HG02970 (cell line): ENCODE measurements around the gene NCK2.

Experiments used
- ATAC-seq: cut with Tn5 transposase; IDR thresholded peaks from one replicate; pipeline ENCODE4 v1.9.1; 2021; ENCODE audit warnings: mild to moderate bottlenecking, moderate library complexity, moderate number of reproducible peaks; ENCODE audit not compliant: unreplicated experiment, low FRiP score

The NCK2 gene

GRCh38 chr2:105734762-105735538 lies 9.8 kb upstream of the NCK2 start:
- no peak for ATAC-seq

DNA sequence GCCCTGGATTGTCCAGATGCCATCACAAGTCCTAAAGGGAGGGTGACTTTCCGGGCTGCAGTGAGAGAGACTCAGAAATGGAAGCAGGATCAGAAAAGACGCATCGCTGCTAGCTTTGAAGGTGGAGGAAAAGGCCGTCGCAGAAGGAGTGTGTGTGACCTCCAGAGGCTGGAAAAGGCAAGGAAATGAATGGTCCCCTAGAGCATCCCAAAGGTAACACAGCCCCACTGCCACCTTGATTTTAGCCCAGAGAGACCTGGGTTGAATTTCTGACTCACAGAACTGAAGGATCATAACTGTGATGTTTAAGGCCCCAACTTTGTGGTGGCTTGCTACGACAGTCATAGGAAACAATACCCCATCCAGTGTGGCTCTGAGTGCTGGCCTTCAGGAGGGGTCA lies 8.6 kb upstream of the NCK2 start:
- ATAC-seq, result no peak

DNA sequence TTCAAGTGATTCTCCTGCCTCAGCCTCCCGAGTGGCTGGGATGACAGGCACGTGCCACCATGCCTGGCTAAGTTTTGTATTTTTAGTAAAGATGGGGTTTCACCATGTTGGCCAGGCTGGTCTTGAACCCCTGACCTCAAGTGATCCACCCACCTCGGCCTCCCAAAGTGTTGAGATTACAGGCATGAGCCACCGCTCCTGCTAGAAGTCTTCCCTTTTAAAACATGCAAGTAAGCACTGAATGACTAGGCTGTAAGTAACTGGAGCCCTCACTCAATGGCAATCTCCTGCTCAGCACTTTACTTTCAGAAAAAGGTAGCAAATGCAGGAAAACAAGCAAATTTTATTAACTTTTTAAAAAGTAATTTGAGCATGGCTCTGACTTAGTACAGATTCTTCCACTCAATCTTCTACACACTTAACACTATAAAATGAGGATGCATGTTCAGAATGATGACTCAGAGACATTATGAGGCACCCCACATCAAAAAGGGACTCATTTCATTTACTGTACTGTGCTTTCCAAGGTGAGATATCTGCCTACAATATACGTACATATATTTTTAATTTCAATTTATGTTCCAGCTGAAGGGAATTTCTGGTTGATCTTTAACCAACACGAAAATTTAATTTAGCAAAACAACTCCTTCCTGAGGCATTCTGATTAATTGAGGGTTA lies 6.6 kb upstream of the NCK2 start:
- ATAC-seq, result no peak

GRCh38 chr2:105738658-105739241 lies 6.0 kb upstream of the NCK2 start:
- peak; percentile 50 for ATAC-seq

GRCh38 chr2:105739426-105739825 lies 5.3 kb upstream of the NCK2 start:
- no peak for ATAC-seq

DNA sequence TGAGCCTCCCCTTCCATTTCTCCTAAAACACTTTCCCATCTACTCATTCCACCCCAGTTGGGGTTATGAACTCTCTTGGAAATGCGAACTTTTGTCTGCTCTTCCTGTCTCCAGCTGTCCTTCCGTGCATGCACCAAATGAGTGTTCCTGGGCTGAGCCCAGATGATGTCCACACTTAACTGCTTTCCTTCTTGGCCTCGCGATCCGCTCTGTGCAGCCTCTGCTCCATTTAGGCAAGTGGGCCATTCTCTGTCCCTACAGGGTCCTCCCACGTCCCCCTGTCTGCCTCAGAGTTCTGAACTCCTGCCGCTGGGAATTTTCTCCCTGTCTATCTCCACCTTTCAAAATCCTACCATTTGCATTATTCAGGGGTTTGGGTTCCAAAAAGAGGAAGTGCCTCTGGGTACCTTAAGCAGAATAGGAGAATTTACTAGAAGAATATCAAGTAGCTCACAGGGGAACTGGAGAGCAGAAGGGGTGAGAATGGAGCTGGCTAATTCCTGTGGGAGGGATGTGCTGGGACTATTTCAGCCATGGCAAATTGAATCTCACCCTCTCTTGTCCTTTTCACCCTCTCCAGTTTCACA lies 4.7 kb upstream of the NCK2 start:
- no peak for ATAC-seq

DNA sequence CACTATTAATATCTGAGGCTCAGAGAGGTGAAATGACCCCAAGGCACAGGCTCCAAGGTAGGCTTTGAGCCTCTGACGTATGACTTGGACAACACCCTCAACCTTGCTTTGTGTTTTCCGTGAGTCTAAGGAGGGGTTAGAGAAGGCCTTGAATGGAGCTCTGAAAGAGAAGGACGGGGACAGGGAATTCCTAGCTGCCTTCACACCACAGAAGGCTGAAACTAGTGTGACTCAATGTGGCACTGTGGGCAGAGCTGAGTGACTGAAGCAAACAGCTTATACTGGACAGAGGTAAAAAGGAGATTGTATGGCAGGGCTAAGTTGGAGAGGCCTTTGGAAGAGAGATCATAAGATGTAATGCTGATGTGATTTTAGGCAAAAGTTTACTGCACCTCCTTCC lies 3.5 kb upstream of the NCK2 start:
- ATAC-seq, result no peak

- ATAC-seq, result no peak
Measured at GRCh38 chr2:105741617-105742016, 3.1 kb upstream of the NCK2 start.

DNA sequence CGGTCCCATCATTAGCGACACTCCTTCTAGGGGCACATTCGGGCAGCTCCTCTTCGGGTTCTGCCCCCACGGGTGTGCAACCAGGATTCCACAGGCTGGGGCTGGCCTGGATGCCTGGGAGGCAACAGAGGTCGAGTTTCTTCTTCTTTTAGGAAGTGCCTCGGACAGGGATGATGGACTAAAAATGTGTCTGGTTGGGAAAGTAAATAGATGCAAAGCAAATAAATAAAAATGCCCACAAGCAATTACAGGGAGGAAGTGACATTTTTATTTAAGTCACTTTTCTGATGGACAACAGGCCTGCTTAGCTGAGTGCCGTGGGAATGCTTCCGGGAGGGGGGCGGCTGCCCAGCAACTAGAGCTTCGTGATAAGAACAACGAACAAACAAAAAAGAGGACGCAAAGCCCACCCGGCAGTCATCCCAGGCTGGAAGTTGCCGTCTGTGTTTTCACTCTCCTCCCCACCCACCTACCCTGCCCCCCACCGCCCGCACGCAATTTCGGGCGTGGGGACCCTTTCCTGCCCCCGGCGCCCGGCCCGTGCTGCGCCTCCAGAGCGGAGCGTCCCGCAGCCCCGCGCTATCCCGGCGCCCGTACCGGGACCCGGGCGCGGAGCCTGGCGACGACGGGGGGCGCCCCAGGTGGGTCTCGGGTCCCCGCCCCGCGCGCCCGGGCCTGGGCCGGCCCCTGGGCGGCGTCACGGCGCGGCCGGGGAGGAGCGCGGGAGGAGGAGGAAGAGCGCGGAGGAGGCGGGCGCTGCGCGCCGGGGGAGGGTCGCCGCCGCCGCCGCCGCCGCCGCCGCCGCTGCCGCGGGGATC lies 412 bp upstream of the NCK2 start:
- peak; percentile 71 for ATAC-seq

GRCh38 chr2:105746177-105747080 lies 1.7 kb downstream of the NCK2 start:
- peak; percentile 42 for ATAC-seq

DNA sequence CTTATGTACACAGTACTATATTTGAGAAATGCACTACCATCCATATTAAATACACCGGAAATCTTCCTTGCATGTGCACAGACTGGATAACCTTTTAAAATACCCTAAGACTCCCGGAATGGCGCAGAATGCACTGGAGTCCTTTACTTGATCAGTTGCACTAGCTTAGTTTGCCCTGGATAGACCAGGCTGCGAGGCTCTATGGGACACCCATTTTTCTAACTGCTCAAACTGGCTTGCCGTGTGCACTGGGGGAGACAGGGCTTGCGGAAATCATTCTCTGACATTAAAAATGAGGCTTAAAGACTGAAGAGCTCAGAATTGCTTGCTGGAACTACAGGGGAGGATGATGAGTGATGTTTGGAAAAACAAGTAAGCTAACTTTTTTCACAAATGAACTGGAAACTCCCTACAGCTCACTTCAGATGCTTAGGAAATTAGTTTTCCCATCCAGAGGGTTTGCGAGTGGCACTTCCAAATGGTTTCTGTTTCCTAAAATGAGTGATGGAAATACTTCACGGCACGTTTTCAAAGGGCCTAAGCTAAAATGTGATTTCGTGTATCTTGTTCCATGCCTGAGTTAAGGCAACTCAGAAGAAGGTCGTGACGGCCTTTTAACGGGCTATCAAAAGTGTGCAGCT lies 2.7 kb downstream of the NCK2 start:
- no peak for ATAC-seq

DNA sequence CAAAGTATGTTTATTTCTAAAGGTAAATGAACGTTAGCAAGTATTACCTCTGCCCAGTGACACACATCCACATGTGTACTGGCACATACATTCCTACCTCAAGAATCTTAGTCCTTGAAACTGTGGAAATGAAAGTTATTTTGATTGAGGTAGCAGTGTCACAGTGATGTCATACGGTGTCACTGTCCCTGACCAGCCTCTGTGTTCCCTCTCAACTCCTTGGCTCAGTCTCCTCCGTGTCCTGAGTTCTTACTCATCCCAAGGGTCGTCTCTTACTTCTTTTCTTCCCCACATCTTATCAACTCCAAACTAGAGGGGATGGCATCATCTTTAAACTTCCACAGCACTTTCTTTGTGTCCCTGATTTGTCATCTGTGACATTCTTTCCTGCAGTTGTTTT lies 3.3 kb downstream of the NCK2 start:
- ATAC-seq, result no peak

DNA sequence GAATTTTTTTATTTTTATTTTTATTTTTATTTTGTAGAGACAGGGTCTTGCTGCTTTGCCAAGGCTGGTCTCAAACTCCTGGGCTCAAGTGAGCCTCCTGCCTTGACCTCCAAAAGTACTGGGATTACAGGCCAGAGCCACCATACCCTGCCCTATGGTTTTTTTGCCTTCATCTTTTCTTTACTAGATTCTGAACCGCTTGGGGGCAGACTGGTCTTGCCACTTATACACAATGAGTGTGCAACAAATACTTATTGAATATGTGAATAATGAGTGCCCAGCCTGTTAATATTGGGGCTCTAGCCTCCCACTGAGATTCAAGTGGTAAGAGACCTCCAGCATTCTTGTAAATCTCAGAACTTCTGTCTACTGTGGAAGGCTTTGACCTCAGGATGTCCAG lies 3.9 kb downstream of the NCK2 start:
- no peak for ATAC-seq

DNA sequence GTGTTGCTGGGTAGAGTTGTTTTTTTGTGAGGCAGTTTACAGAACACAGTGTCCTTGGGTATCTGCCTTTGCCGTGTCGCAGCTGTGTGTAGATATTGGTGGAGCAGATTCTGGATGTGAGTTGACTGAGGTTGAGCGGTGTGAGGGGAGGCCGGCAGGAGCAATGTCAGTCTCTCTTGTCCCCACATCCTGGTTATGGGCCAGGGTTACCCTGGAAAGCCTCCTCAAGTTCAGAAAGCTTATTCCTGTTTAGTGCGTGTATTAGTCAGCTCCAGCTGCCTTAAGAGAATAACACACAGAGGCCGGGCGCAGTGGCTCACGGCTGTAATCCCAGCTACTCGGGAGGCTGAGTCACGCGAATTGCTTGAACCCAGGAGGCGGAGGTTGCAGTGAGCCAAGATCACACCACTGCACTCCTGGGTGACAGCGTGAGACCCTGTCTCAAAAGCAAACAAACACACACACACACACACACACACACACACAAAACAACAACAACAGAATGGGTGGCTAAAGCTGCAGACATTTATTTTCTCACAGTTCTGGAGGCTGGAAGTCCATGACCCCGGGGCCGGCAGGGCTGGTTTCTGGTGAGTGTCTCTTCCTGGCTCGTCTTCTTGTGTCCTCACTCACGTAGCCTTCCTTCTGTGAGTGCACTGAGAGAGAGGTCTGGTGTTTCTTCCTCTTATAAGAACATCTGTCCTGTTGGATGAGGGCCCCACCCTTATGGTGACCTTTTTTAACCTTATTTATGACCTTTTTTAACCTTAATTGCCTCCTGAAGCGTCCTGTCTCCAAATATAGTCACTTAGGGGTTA lies 5.1 kb downstream of the NCK2 start:
- no peak for ATAC-seq

DNA sequence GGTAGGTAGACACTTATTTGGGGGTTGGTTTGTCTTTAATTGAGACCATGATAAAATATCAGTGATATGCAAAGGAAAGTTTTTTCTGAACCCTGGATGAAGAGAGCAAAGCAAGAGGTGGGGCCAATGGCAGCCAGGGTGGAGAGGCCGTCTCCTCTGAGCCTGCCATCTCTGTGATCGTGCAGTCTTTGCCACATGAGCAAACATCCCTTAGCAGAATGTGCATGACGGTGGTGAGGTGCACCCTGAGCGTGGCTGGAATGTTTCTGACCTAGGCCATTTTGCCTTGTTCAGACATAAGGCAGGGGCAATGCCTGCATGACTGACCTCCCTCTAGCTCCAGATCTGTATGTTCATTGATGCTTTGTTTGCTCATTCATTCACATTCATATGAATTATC lies 6.0 kb downstream of the NCK2 start:
- ATAC-seq, result no peak

DNA sequence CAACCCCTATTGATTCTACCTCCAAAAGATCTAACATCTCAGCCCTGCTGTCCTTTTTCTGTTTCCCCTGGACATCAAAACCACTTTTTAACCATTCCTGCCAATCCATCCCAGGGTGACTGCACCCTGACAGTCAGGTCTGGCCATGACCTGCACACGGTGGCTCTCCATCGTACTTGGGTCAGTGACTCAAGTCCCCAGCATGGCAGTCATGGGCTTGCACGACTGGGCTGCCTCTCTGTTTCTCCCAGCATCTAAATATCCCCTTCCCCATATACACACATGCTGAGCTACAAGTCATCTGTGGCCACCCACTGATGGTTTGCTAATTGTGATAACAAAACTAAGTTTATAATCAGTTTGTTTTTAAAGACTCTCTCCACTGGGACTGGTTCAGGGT lies 6.6 kb downstream of the NCK2 start:
- ATAC-seq, result no peak

DNA sequence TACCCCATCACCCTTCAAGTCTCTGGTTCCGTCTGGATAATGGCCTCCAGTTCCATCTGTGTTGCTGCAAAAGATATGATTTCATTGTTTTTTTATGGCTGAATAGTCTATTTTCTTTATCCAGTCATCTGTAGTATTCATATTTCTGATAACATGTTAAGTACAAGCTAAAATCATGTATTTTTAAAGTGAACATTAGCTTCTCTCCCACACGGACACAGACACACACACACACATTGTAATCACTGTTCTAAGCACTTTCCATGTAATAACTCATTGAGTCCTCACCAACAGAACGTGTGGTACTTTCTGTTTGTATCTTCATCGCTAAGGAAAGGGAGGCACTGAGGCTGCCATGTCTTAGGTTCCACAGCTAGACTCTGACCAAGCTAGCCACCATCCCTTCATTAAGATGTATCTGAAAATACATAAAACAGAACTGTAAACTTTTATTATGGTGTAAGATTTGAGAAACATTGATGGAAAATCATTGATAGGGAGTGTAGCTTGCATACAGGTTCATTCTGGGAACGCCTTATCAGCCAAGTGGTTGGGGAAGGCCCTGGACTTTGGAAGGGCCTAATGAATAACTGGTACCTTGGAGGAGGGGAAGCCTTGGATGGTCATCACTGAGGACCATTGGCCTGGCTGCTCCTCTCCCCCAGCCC lies 8.1 kb downstream of the NCK2 start:
- ATAC-seq, result no peak

DNA sequence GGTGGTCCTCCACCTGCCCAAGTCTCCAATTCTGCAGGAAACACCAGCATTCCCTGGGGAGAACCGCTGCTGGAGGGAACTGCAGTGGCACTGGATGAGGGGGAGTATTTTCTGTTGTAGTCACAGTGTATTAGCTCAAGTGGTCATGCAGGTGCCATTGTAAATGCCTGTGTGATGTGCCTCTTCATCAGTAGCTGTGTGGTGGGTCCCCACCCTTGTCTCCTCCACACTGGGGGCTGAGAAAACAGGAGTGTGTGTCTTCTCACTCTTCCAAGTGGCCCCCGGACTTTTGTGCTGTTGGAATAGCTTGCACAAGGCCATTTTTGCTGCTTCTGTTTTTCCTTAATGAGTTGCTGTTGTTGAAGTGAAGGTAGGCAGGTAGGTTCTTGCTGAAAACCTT lies 8.7 kb downstream of the NCK2 start:
- no peak for ATAC-seq
